Endothelial cell of umbilical vein (primary cell): ENCODE results near the gene RTCB. TPM values are rescaled to one million over a fixed set of nuclear protein-coding genes. Genes with fewer than 3 reads are reported as not detected.

ENCODE experiments used
- BruUV-seq: library from RNA; stranded (reverse); fragments of 400-500 nt; replicated peaks from 2 replicates; lab custom pipeline; 2021; lab: Mats Ljungman, UMichigan
- CTCF ChIA-PET: fragments of 300-600, 350-600 bp; sonication (Branson Sonifier 250); formaldehyde crosslinking; loops from one replicate; lab custom pipeline; 2021; ENCODE audit warnings: antibody characterized with exemption, inconsistent platforms; lab: Charles Lee
- POLR2A ChIA-PET: fragments of 300-600, 350-600 bp; sonication (Branson Sonifier 250); formaldehyde crosslinking; loops from one replicate; lab custom pipeline; 2021; ENCODE audit warnings: antibody characterized with exemption, inconsistent platforms; lab: Charles Lee
- DNase-seq: peaks from one replicate; pipeline ENCODE4 v3.0.0-alpha.2; 2011; ENCODE audit warnings: low read depth, low spot score
- FAIRE-seq: peaks from 2 replicates; lab custom pipeline; 2011; peaks lifted over from hg19 to GRCh38; lab: Jason Lieb, UNC
- H2AFZ ChIP-seq: 2 replicates; pipeline ENCODE4 v1.6.0; 2012; ENCODE audit warnings: low read depth, low read length, control low read depth, inconsistent platforms
- H3K27ac ChIP-seq: 2 replicates; pipeline ENCODE4 v1.5.1; 2011; ENCODE audit warnings: low read depth, mild to moderate bottlenecking, control low read depth, low read length, moderate library complexity; ENCODE audit not compliant: insufficient read depth
- H3K27me3 ChIP-seq, 2 experiments: 2 replicates each; pipeline versions ENCODE4 v1.6.0 to v1.6.1; 2011; ENCODE audit warnings: low read length in 2 of 2, mixed read lengths in 1 of 2; ENCODE audit not compliant: control insufficient read depth in 2 of 2, insufficient read depth in 2 of 2
- H3K36me3 ChIP-seq, 2 experiments: 2 replicates in 1 of 2; 3 replicates in 1 of 2; pipeline ENCODE4 v1.5.1; 2011; ENCODE audit warnings: low read length in 2 of 2, mild to moderate bottlenecking in 1 of 2, moderate library complexity in 1 of 2; ENCODE audit not compliant: control insufficient read depth in 2 of 2, insufficient read depth in 2 of 2; ENCODE audit errors: extremely low read depth in 1 of 2
- H3K4me1 ChIP-seq: 3 replicates; pipeline ENCODE4 v1.5.1; 2011; ENCODE audit warnings: mild to moderate bottlenecking, low read length; ENCODE audit not compliant: control insufficient read depth, insufficient read depth; ENCODE audit errors: extremely low read depth
- H3K4me2 ChIP-seq: 2 replicates; pipeline ENCODE4 v1.6.1; 2011; ENCODE audit warnings: low read length, control low read depth, mixed read lengths; ENCODE audit not compliant: insufficient read depth
- H3K4me3 ChIP-seq, 3 experiments: fragments of 200-600 bp in 1 of 3; sonication (generic), shearing (Covaris generic) in 1 of 3; replicated peaks in 1 of 3; 2 replicates each; pipeline ENCODE4 v1.5.1; 2011 to 2016; ENCODE audit warnings: control low read depth in 3 of 3, low read length in 3 of 3, mild to moderate bottlenecking in 2 of 3, inconsistent platforms in 1 of 3, low read depth in 1 of 3, moderate library complexity in 1 of 3; ENCODE audit not compliant: insufficient read depth in 1 of 3
- H3K79me2 ChIP-seq: 2 replicates; pipeline ENCODE4 v1.6.0; 2012; ENCODE audit warnings: low read length, inconsistent platforms; ENCODE audit not compliant: control insufficient read depth, insufficient read depth
- H3K9ac ChIP-seq: replicated peaks from 2 replicates; pipeline ENCODE3; 2011; ENCODE audit warnings: low read length, control low read depth; ENCODE audit not compliant: insufficient read depth; ENCODE audit errors: extremely low read depth
- H3K9me1 ChIP-seq: replicated peaks from 3 replicates; pipeline ENCODE4 v1.6.0; 2011; ENCODE audit warnings: mild to moderate bottlenecking, low read length; ENCODE audit not compliant: control insufficient read depth, insufficient read depth; ENCODE audit errors: extremely low read depth
- H3K9me3 ChIP-seq: replicated peaks from 2 replicates; pipeline ENCODE4 v1.5.1; 2012; ENCODE audit warnings: low read length, inconsistent platforms; ENCODE audit not compliant: control insufficient read depth, insufficient read depth
- H4K20me1 ChIP-seq: replicated peaks from 2 replicates; pipeline ENCODE3; 2011; ENCODE audit warnings: mild to moderate bottlenecking, low read length; ENCODE audit not compliant: control insufficient read depth, insufficient read depth; ENCODE audit errors: extremely low read depth
- EZH2 ChIP-seq: IDR thresholded peaks from 2 replicates; pipeline ENCODE4 v1.6.1; 2012; ENCODE audit warnings: borderline replicate concordance, low read depth, mild to moderate bottlenecking, moderate library complexity, low read length, inconsistent platforms; ENCODE audit not compliant: severe bottlenecking
- FOS ChIP-seq: IDR thresholded peaks from 2 replicates; pipeline ENCODE4 v1.6.1; 2011; ENCODE audit warnings: mild to moderate bottlenecking, low read length, moderate library complexity, borderline replicate concordance; ENCODE audit not compliant: insufficient read depth
- GATA2 ChIP-seq: IDR thresholded peaks from 2 replicates; pipeline ENCODE4 v1.7.0; 2011; ENCODE audit warnings: low read depth, mild to moderate bottlenecking, moderate library complexity, mixed read lengths, low read length; ENCODE audit not compliant: insufficient read length, insufficient read depth
- JUN ChIP-seq: IDR thresholded peaks from 2 replicates; pipeline ENCODE4 v1.6.1; 2011; ENCODE audit warnings: borderline replicate concordance, low read depth; ENCODE audit not compliant: insufficient read length, insufficient read depth
- MYC ChIP-seq: IDR thresholded peaks from one replicate; pipeline ENCODE4 v1.6.1; 2011; ENCODE audit warnings: mild to moderate bottlenecking, low read depth, low read length
- POLR2A ChIP-seq: IDR thresholded peaks from 2 replicates; pipeline ENCODE4 v1.6.1; 2012; ENCODE audit warnings: low read depth, mild to moderate bottlenecking, control low read depth, low read length
- POLR2AphosphoS5 ChIP-seq: IDR thresholded peaks from 2 replicates; pipeline ENCODE4 v1.6.1; 2012; ENCODE audit warnings: low read depth, mild to moderate bottlenecking, control low read depth, low read length, moderate library complexity; ENCODE audit not compliant: insufficient read depth
- dilution Hi-C: fragments of 300-500 bp; cut with MboI; formaldehyde crosslinking; loops from one replicate; pipeline ENCODE4 v1.15.0; 2019; ENCODE audit warnings: low sequenced_read_pairs; ENCODE audit not compliant: extremely low pct_ligation_motif_present
- intact Hi-C: fragments of 100-400 bp; cut with micrococcal nuclease; formaldehyde crosslinking; loops from one replicate; pipeline ENCODE4 v1.10.0; 2022
- polyA plus RNA-seq, 4 experiments: library from polyadenylated mRNA; depleted of rRNA in 3 of 4; stranded (reverse) in 3 of 4; unstranded in 1 of 4; fragments of >200 nt; gene quantifications; 2 replicates each; pipeline versions ENCODE4 v1.2.1 to v1.2.3, GENCODE V29; 2011 to 2012; ENCODE audit warnings: missing spikeins in 1 of 4
- small RNA-seq: library from RNA; depleted of rRNA; stranded (forward); fragments of <200 nt; gene quantifications from one replicate; pipeline ENCODE3, GENCODE V24; 2012; ENCODE audit warnings: low replicate concordance, low read depth; ENCODE audit not compliant: insufficient read depth, insufficient read length
- total RNA-seq: library from RNA; stranded (reverse); gene quantifications from 2 replicates; pipeline ENCODE4 v1.2.3, GENCODE V29; 2021
- TF ChIP-seq, protein P1 (sequence below), 2 donors: IDR thresholded peaks; 1 replicate in 1 of 2; 2 replicates in 1 of 2; pipeline ENCODE4 v1.5.1; 2011; ENCODE audit warnings: low read length in 2 of 2, mild to moderate bottlenecking in 2 of 2, moderate library complexity in 2 of 2, control low read depth in 1 of 2, inconsistent platforms in 1 of 2, low read depth in 1 of 2; ENCODE audit not compliant: insufficient read depth in 1 of 2; ENCODE audit errors: extremely low read depth in 1 of 2
- TF ChIP-seq, protein P2 (sequence below): IDR thresholded peaks from 2 replicates; pipeline ENCODE4 v1.6.1; 2011; ENCODE audit not compliant: insufficient read depth, insufficient read length

Gene RTCB
- total and polyA plus RNA-seq, 2 donors (not counting 3 experiments of a cell fraction or from before 2014, with no cell fraction given): 98.7 to 100 TPM

GRCh38 chr22:32338757-32339156 lies 73.3 kb downstream of the RTCB start:
- Histone ChIP-seq H3K79me2 (no peaks in the 10 kb centered on the region), H3K9me1 (no peaks in the 10 kb centered on the region)
- dilution Hi-C loops: no loop called here

More at GRCh38 chr22:32338757-32339156, 73.3 kb downstream of the RTCB start:
- no peak overlapping the region for H3K4me2 ChIP-seq
- no TSS peak for BruUV-seq
- H4K20me1 ChIP-seq: no peaks in the 10 kb centered on the region
- intact Hi-C loops: no loop called here
- H3K4me3 ChIP-seq: no peak overlapping the region
- no peak overlapping the region for H2AFZ ChIP-seq
- H3K36me3 ChIP-seq: peaks cover 2 to 4% of the 10 kb centered on the region in 2 experiments
- TF ChIP-seq, protein P1, sequence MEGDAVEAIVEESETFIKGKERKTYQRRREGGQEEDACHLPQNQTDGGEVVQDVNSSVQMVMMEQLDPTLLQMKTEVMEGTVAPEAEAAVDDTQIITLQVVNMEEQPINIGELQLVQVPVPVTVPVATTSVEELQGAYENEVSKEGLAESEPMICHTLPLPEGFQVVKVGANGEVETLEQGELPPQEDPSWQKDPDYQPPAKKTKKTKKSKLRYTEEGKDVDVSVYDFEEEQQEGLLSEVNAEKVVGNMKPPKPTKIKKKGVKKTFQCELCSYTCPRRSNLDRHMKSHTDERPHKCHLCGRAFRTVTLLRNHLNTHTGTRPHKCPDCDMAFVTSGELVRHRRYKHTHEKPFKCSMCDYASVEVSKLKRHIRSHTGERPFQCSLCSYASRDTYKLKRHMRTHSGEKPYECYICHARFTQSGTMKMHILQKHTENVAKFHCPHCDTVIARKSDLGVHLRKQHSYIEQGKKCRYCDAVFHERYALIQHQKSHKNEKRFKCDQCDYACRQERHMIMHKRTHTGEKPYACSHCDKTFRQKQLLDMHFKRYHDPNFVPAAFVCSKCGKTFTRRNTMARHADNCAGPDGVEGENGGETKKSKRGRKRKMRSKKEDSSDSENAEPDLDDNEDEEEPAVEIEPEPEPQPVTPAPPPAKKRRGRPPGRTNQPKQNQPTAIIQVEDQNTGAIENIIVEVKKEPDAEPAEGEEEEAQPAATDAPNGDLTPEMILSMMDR (IDR thresholded peaks at IDR 0.05; ENCODE audit: extremely low read depth in 1 of 2, insufficient read depth in 1 of 2, low read depth in 1 of 2, low read length in 2 of 2): no peak
- TF ChIP-seq POLR2A: no peak
- TF ChIP-seq, protein P2, sequence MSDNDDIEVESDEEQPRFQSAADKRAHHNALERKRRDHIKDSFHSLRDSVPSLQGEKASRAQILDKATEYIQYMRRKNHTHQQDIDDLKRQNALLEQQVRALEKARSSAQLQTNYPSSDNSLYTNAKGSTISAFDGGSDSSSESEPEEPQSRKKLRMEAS: no peak
- no peak for TF ChIP-seq MYC
- no peak for TF ChIP-seq JUN
- no peak for TF ChIP-seq EZH2
- no peak for TF ChIP-seq FOS
- no peak for TF ChIP-seq POLR2AphosphoS5
- no peak for TF ChIP-seq GATA2
- ChIA-PET CTCF (interaction anchor here (1.2 kb wide), 1 partner anchor 11 kb away, joined by 4 read pairs; no protein-coding TSS in a partner anchor), POLR2A (no interaction called here)
- no peaks in the 10 kb centered on the region for H3K9me3 ChIP-seq
- DNase-seq (no peak), FAIRE-seq (no peak)
- H3K27ac ChIP-seq: no peak overlapping the region
- no peaks in the 10 kb centered on the region for H3K27me3 ChIP-seq
- peaks cover 11% of the 10 kb centered on the region for H3K4me1 ChIP-seq
- no peak overlapping the region for H3K9ac ChIP-seq

Small RNA genes within 50 kb of the gene (small RNA-seq; reads per million reads assigned to genes)
- gene AL021937.2: not detected
- not detected for gene IGLVIVOR22-2
- gene RF02171: not detected
- gene RF02172: not detected

Other genes starting within 250 kb of the RTCB start
- not detected in 2 replicates for gene RFPL2, start 207.2 kb downstream of the RTCB start, total RNA-seq
- gene RFPL2, start 207.2 kb downstream of the RTCB start, polyA plus RNA-seq: not detected in 2 replicates
- gene SLC5A4, start 156.9 kb downstream of the RTCB start, total RNA-seq: 1.5 and 1.6 TPM in 2 replicates
- gene SLC5A4, start 156.9 kb downstream of the RTCB start, polyA plus RNA-seq: 2.8 and 3.0 TPM in 2 replicates
- gene RFPL3, start 54.4 kb downstream of the RTCB start, total RNA-seq: not detected in 2 replicates
- gene RFPL3, start 54.4 kb downstream of the RTCB start, polyA plus RNA-seq: not detected in 2 replicates
- gene BPIFC, start 52.2 kb upstream of the RTCB start, total RNA-seq: not detected in 2 replicates
- gene BPIFC, start 52.2 kb upstream of the RTCB start, polyA plus RNA-seq: not detected in 2 replicates
- gene FBXO7, start 62.6 kb upstream of the RTCB start, total RNA-seq: 79.0 and 81.1 TPM in 2 replicates
- 112 TPM in 2 replicates for gene FBXO7, start 62.6 kb upstream of the RTCB start, polyA plus RNA-seq